ENCODE measurements around the gene AMD1.

GRCh38 chr6:110902091-110902490, 27.5 kb downstream of the AMD1 start:
- TF ChIP-seq, protein P1, sequence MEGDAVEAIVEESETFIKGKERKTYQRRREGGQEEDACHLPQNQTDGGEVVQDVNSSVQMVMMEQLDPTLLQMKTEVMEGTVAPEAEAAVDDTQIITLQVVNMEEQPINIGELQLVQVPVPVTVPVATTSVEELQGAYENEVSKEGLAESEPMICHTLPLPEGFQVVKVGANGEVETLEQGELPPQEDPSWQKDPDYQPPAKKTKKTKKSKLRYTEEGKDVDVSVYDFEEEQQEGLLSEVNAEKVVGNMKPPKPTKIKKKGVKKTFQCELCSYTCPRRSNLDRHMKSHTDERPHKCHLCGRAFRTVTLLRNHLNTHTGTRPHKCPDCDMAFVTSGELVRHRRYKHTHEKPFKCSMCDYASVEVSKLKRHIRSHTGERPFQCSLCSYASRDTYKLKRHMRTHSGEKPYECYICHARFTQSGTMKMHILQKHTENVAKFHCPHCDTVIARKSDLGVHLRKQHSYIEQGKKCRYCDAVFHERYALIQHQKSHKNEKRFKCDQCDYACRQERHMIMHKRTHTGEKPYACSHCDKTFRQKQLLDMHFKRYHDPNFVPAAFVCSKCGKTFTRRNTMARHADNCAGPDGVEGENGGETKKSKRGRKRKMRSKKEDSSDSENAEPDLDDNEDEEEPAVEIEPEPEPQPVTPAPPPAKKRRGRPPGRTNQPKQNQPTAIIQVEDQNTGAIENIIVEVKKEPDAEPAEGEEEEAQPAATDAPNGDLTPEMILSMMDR (IDR thresholded peaks at IDR 0.05 in 4 of 5, conservative IDR thresholded peaks at IDR 0.05 in 1 of 5), result no peak
- no peak for TF ChIP-seq POLR2A (IDR thresholded peaks at IDR 0.05)
